PC-3 (cell line): Measurements from ENCODE around the gene PPHLN1.

Experiments used
- EZH2phosphoT487 ChIP-seq: fragments of 300-600 bp; sonication (generic); IDR thresholded peaks from 2 replicates; pipeline ENCODE4 v1.6.1; 2018; ENCODE audit warnings: mild to moderate bottlenecking, antibody characterized with exemption, low read length, borderline replicate concordance
- TF ChIP-seq, protein P1 (sequence below): fragments of 300-600 bp; sonication (generic); conservative IDR thresholded peaks from 2 replicates; pipeline ENCODE4 v1.5.1; 2017; ENCODE audit warnings: antibody characterized with exemption, low read depth, mild to moderate bottlenecking, low read length

DNA sequence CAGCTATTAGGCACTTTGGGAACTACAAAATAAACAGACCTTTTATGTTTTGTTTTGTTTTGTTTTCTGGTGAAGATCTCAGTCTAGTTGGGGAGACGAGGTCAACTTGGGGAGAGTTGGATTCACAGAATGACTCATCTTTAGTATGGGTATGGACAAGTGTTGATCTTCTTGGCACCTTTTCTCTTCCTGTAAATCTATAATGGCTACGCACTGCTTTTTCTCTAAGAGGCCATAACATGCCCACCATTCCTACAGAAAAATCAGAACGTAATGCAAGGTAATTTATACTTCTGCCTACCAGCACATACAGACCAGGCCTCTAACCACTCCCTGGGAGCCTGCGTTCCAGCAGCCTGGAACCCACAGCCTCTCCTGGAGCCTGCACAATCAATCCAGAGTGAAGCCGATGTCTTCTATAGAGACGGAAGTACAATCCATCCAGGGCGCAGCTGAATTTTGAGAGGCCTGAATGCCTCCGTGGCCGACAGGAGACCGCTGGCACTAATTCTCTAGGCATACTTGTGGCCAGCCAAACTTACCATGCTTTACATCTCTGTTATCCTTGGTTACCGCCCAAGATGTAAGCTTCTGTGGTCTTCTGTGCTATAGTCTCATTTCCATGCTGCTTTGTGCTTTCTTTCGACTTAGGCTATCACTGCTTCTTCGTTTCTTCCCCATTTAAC lies 717 bp downstream of the PPHLN1 start:
- TF ChIP-seq, protein P1, sequence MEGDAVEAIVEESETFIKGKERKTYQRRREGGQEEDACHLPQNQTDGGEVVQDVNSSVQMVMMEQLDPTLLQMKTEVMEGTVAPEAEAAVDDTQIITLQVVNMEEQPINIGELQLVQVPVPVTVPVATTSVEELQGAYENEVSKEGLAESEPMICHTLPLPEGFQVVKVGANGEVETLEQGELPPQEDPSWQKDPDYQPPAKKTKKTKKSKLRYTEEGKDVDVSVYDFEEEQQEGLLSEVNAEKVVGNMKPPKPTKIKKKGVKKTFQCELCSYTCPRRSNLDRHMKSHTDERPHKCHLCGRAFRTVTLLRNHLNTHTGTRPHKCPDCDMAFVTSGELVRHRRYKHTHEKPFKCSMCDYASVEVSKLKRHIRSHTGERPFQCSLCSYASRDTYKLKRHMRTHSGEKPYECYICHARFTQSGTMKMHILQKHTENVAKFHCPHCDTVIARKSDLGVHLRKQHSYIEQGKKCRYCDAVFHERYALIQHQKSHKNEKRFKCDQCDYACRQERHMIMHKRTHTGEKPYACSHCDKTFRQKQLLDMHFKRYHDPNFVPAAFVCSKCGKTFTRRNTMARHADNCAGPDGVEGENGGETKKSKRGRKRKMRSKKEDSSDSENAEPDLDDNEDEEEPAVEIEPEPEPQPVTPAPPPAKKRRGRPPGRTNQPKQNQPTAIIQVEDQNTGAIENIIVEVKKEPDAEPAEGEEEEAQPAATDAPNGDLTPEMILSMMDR, result no peak
- TF ChIP-seq EZH2phosphoT487, result no peak
